ENCODE data around the gene TEX2. TPM values are rescaled to one million over a fixed set of nuclear protein-coding genes. Genes with fewer than 3 reads are reported as not detected.

Gene TEX2
- total and polyA plus RNA-seq, 2 of the 13 experiments (the other 11 are each of a cell fraction or from before 2014, with no cell fraction given), result 21.4 to 37.7 TPM

GRCh38 chr17:64155751-64156544, 107.1 kb downstream of the TEX2 start (continued):
- TF ChIP-seq ZIK1 (CRISPR knock-in tag; IDR thresholded peaks at IDR 0.05; ENCODE audit: borderline replicate concordance, low read depth), result no peak; the same call in 1 of the 2 replicates
- peak; percentile 78; the same call in 1 of the 2 replicates for TF ChIP-seq MXD3 (CRISPR knock-in tag; IDR thresholded peaks at IDR 0.05)
- peak; percentile 99 for TF ChIP-seq ZNF687 (CRISPR knock-in tag; IDR thresholded peaks at IDR 0.05)
- TF ChIP-seq CEBPZ (IDR thresholded peaks at IDR 0.05; ENCODE audit: low read length), result no peak
- TF ChIP-seq USF2 (IDR thresholded peaks at IDR 0.05; ENCODE audit: low read depth, low read length), result no peak
- TF ChIP-seq USF2 (CRISPR knock-in tag; IDR thresholded peaks at IDR 0.05; ENCODE audit: borderline replicate concordance), result no peak
- TF ChIP-seq TOE1 (CRISPR knock-in tag; IDR thresholded peaks at IDR 0.05), result peak; percentile 77; the same call in 1 of the 2 replicates
- TF ChIP-seq NCOR1 (IDR thresholded peaks at IDR 0.05; ENCODE audit: borderline replicate concordance, low read length), result peak; percentile 54; the same call in 1 of the 2 replicates
- TF ChIP-seq ZNF564 (CRISPR knock-in tag; IDR thresholded peaks at IDR 0.05), result peak; percentile 67; the same call in 1 of the 2 replicates
- peak; percentile 38 to 63; a peak in 2 of 4 replicates for TF ChIP-seq HMGXB4 (CRISPR knock-in tag; IDR thresholded peaks at IDR 0.05; ENCODE audit: borderline replicate concordance in 1 of 2, low read depth in 1 of 2)
- no peak for TF ChIP-seq SETDB1 (CRISPR knock-in tag; IDR thresholded peaks at IDR 0.05; ENCODE audit: borderline replicate concordance)
- 0 out of 2 replicates have a peak, but pooled peaks have one; percentile 44 for TF ChIP-seq ZBTB37 (CRISPR knock-in tag; IDR thresholded peaks at IDR 0.05)
- TF ChIP-seq ZNF331 (CRISPR knock-in tag; IDR thresholded peaks at IDR 0.05), result no peak; the same call in 1 of the 2 replicates

Data from HepG2 (cell line).